T-helper 1 cell treated with Interleukin-12 subunit alpha and Interleukin-12 subunit beta and Interleukin-4 antibody, amounts not matched to agents 30 μg/mL and 1 μg/mL, for 36 hours (primary cell): ENCODE data around the gene ADCY5.

ENCODE experiments used
- H3K27ac Mint-ChIP-seq: one replicate; pipeline ENCODE4 v1.8.0; 2021; ENCODE audit warnings: mild to moderate bottlenecking, mixed read lengths
- H3K27me3 Mint-ChIP-seq: one replicate; pipeline ENCODE4 v1.8.0; 2021; ENCODE audit warnings: low read depth, mixed read lengths
- H3K36me3 Mint-ChIP-seq: one replicate; pipeline ENCODE4 v1.8.0; 2021; ENCODE audit warnings: low read depth, mixed read lengths
- H3K4me1 Mint-ChIP-seq: one replicate; pipeline ENCODE4 v1.8.0; 2021; ENCODE audit warnings: low read depth, mixed read lengths
- H3K4me3 Mint-ChIP-seq: one replicate; pipeline ENCODE4 v1.8.0; 2021; ENCODE audit warnings: mild to moderate bottlenecking, moderate library complexity, mixed read lengths
- H3K9me3 Mint-ChIP-seq: one replicate; pipeline ENCODE4 v1.8.0; 2021; ENCODE audit warnings: mixed read lengths

ADCY5 gene

DNA sequence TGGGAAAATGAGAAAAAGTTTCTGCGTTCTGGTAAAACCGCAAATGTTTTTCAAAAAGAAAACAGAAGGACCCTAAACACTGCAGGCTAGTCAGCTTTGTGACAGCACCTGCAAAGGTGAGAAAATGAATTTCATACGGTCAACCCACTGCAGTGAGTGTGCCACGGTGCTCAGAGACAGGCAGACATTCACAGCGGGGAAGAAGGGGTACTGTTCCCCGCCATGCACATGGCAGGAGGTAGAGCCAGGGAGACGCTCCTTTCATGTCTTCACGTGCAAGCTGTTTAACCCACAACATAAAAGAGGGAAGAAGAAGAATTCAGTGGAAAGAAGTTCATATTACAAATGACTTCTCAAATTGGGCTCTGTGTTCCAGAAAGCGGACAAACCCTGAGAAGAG lies 137.7 kb downstream of the ADCY5 start:
- Mint-ChIP-seq H3K4me3 (no peak overlapping the region), H3K4me1 (no peaks in the 10 kb centered on the region), H3K27me3 (peaks cover 7% of the 10 kb centered on the region), H3K9me3 (no peaks in the 10 kb centered on the region), H3K27ac (no peak overlapping the region), H3K36me3 (no peaks in the 10 kb centered on the region)

DNA sequence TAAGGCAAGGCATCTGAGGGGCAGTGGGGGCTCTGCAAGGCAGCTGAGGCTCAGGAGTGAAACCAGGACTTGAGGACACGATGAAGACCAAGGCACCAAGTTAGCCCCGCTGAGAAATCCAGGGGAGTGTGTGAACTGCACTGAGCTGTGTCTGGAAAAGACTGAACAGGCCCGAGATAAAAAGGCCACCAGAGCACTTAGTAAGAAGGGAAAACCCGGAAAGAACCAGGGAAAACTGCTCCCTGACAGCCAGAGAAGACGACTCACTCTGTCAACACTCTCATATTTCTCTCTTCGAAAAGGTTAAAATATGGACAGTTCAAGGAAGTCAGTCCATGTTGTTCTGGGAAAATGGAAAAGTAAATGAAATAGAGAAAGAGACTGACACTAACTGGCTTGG lies 138.1 kb downstream of the ADCY5 start:
- Mint-ChIP-seq H3K27ac (no peak overlapping the region), H3K27me3 (peaks cover 6% of the 10 kb centered on the region), H3K4me3 (no peak overlapping the region), H3K36me3 (no peaks in the 10 kb centered on the region), H3K9me3 (no peaks in the 10 kb centered on the region), H3K4me1 (no peaks in the 10 kb centered on the region)

DNA sequence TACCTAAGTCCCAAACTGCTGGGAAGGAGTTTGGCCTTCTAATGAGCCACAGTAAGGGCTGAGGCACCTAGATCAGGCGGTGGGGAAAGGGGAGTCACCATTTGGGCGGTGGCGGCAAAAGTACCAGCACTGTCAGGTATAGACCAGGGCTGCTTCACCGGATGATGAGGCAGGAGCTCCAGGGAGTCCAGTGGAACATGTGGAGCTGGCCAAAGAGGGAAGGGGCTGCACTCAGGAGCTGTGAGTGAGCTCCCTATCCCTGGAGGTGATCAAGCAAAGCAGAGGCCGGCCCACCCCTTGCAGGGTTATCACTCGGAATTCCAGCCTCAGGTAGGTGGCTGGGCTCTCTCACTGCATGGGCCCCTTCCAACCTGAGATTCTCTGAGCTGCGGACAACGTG lies 138.7 kb downstream of the ADCY5 start:
- no peak overlapping the region for H3K4me3 Mint-ChIP-seq
- H3K36me3 Mint-ChIP-seq = no peaks in the 10 kb centered on the region
- no peaks in the 10 kb centered on the region for H3K4me1 Mint-ChIP-seq
- peaks cover 3% of the 10 kb centered on the region for H3K27me3 Mint-ChIP-seq
- no peak overlapping the region for H3K27ac Mint-ChIP-seq
- no peaks in the 10 kb centered on the region for H3K9me3 Mint-ChIP-seq

DNA sequence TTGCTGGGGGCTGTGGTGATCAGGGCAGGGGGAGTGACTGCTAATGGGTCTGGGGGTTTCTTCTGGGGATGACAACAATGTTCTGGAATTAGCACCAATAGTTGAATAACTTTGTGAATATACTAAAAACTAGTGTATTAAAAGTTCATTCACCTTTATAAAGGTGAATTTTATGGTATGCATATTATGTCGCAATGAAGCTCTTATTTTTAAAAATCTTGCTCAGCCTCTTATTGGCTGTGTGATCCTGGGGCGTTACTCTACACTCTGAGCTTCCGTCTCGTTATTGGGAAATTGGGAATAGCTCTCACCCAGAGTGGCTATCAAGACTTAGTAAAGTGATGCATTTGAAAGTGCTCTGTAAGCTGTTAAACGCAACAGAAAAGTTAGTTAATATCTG lies 141.8 kb downstream of the ADCY5 start:
- H3K9me3 Mint-ChIP-seq = no peaks in the 10 kb centered on the region

DNA sequence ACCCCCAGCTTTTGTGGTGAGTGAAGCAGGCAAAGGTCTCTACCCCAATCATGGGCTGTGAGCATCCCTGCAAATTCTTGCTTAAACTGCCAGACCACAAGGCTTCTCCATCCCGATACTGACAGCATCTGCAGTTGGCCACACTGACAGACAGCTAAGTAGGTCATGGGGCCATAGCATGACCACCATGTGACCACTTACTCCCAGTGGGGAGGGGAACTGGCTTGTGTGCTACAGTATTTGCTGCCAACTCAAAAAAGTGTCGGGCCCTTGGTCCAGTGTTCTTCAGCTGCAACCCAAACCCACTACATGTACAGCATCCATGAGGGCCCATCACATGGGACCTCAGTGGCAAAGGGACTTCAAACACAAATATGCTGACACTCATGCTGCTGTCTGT lies 143.7 kb downstream of the ADCY5 start:
- H3K27me3 Mint-ChIP-seq = no peaks in the 10 kb centered on the region
- H3K9me3 Mint-ChIP-seq = no peaks in the 10 kb centered on the region
- H3K4me3 Mint-ChIP-seq = no peak overlapping the region
- no peaks in the 10 kb centered on the region for H3K36me3 Mint-ChIP-seq
- no peaks in the 10 kb centered on the region for H3K4me1 Mint-ChIP-seq
- no peak overlapping the region for H3K27ac Mint-ChIP-seq

More for the DNA sequence above, 141.8 kb downstream of the ADCY5 start:
- no peak overlapping the region for H3K4me3 Mint-ChIP-seq
- peaks cover 3% of the 10 kb centered on the region for H3K27me3 Mint-ChIP-seq
- H3K27ac Mint-ChIP-seq = no peak overlapping the region
- no peaks in the 10 kb centered on the region for H3K36me3 Mint-ChIP-seq
- H3K4me1 Mint-ChIP-seq = no peaks in the 10 kb centered on the region

DNA sequence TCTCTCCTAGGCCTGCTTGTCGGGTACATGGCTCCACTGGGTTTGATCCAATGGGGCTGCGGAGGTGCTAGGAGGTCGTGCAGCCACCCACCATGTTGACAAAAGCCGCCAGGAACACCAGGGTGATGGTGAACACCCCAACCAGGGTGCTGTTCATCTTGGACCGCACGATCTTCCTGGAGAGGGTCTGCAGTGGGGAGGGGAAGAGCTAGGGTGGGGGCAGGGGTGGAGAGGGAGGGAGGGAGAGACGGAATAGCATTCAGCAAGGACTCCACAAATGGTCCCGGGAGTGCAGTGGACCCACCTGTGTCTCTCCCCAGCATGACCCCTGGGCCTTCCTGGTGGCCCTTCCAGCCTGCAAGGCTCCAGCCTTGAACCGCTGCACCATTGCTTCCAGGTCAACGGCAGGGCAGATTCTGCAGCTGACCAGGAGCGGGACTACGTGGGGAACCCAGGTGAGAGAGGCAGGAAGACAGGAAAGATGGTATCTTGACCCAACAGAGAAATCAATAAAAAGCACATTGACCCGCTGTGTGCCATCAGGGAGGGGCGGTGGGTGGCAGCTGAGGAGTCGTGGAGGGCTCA lies 144.8 kb downstream of the ADCY5 start:
- no peaks in the 10 kb centered on the region for H3K36me3 Mint-ChIP-seq
- no peak overlapping the region for H3K4me3 Mint-ChIP-seq
- H3K9me3 Mint-ChIP-seq = no peaks in the 10 kb centered on the region
- H3K27ac Mint-ChIP-seq = no peak overlapping the region
- H3K4me1 Mint-ChIP-seq = no peaks in the 10 kb centered on the region
- no peaks in the 10 kb centered on the region for H3K27me3 Mint-ChIP-seq

DNA sequence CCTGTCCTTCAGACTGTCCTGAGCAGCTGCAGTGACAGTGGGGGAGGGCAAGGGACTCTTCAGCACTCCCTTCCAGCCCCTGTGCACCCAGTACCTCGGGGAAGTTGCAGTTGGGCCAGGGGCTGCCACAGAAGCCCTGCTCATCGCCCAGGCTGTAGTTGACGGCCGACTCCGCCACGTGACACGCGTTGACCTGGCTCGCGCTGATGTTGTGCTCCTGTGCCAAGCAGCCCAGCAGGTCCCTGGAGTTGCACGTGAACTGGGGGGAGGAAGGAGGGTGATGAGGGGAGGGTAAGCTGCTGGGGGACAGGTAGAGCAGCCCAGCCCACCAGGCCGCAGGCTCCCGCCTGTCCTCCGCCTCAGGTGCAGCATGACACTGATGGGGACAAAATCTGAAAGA lies 145.9 kb downstream of the ADCY5 start:
- Mint-ChIP-seq H3K4me1 (no peaks in the 10 kb centered on the region), H3K27me3 (no peaks in the 10 kb centered on the region)

DNA sequence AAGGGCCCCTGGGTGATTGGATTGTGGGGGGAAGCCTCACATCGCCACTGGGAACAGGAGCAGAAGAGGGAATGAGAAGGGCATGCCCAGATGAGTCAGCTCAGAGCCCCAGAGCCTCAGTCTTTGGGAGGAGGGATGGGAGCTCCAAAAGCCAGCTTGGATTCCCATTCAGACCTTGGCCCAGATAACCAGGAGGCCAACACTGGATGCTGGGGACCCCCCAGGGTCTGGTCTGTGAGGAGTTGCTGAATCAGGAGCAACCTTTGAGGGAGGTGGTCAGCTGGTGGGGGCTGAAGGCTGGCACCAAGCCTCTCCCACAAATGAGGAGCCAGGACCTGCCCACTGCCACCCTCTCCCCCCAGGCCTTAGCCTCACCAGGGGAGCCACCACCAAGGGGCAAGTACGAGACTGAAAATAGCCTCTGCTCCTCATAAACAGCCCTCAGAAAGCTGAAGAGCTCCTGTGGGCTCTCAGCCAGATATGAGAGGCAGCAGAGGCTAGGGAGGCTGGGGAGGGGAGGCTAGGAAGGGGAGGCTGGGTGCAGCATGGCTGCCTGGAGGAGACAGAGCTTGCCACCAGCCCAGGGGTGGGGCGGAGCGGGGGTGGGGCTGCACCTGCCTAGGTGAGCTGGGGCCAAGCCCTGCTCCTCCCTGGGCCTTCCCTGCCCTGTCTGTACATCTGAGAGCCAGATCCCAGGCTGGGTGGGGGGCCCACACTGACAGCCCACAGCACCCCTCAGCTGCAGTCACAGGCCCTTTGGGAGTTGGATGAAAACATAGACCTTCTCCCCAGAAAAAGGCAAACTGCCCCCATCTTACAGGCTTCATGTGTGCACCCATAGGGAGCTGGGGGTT lies 147.3 kb downstream of the ADCY5 start:
- H3K4me1 Mint-ChIP-seq = no peaks in the 10 kb centered on the region
- no peaks in the 10 kb centered on the region for H3K9me3 Mint-ChIP-seq
- H3K4me3 Mint-ChIP-seq = no peak overlapping the region

More for the DNA sequence above, 145.9 kb downstream of the ADCY5 start:
- H3K9me3 Mint-ChIP-seq = no peaks in the 10 kb centered on the region
- no peaks in the 10 kb centered on the region for H3K36me3 Mint-ChIP-seq
- H3K27ac Mint-ChIP-seq = no peak overlapping the region
- H3K4me3 Mint-ChIP-seq = no peak overlapping the region

DNA sequence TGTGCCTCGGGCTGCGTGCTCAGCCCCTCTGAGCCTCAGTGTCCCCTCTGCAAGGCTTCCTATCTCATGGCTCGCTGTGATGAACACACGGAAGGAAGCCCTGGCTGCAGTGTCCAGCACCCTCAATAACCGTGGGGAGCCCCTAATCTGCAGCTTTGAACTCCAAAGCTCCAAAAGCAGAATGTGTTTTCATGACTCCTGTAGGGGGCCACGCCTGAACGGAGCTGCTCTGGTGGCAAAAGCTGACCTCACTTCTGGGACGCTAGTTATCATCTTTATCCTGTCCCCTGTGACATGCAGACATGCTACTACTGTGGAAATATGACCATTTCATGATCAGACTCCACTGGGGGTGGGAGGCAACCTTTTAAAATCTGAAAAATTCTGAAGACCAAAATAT lies 148.3 kb downstream of the ADCY5 start:
- Mint-ChIP-seq H3K9me3 (no peaks in the 10 kb centered on the region), H3K4me1 (no peaks in the 10 kb centered on the region), H3K27ac (no peak overlapping the region), H3K4me3 (no peak overlapping the region), H3K36me3 (no peaks in the 10 kb centered on the region), H3K27me3 (no peaks in the 10 kb centered on the region)

More for the DNA sequence above, 147.3 kb downstream of the ADCY5 start:
- H3K36me3 Mint-ChIP-seq = no peaks in the 10 kb centered on the region
- no peaks in the 10 kb centered on the region for H3K27me3 Mint-ChIP-seq
- H3K27ac Mint-ChIP-seq = no peak overlapping the region

DNA sequence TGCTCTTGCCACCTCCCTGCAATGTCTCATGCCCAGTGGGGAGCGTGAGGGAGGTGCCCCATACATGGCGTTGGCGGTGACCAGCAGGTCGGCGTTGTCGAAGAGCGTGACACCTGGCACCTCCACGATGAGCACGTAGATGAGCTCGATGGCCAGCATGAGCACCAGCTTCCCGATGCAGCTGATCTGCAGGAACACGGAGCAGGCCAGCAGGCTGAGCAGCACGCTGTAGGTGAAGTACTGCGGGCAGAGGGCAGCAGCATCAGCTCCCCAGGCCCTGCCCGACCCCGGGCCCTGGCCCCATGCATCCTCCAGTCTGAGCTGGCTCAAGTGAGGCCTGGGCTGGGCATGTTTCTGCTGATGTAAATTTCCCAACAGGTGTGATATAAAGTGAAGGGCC lies 148.8 kb downstream of the ADCY5 start:
- Mint-ChIP-seq H3K4me1 (no peaks in the 10 kb centered on the region), H3K27me3 (no peaks in the 10 kb centered on the region), H3K36me3 (no peaks in the 10 kb centered on the region), H3K9me3 (no peaks in the 10 kb centered on the region), H3K27ac (no peak overlapping the region), H3K4me3 (no peak overlapping the region)

DNA sequence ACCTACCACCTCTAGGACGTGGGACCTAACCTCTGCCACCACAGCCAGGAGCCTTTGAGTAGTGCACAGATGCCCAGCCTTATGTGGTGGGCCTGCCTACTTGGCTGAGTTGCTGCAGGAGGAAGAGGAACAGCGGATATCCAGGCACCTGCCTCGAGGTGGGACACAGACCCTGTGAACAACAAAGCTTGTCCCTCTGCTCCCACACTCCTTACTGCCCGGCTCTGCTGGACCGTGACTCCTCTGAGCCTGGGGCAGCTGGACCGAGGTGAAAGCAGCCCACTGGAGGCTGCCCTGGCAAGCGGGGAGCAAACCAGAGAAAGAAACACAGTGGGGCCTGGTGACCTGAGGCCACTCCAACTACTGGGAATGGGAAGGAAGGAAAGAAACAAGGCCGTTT lies 149.3 kb downstream of the ADCY5 start:
- H3K4me3 Mint-ChIP-seq = no peak overlapping the region
- no peak overlapping the region for H3K27ac Mint-ChIP-seq
- H3K27me3 Mint-ChIP-seq = no peaks in the 10 kb centered on the region
- no peaks in the 10 kb centered on the region for H3K9me3 Mint-ChIP-seq
- H3K36me3 Mint-ChIP-seq = no peaks in the 10 kb centered on the region
- H3K4me1 Mint-ChIP-seq = no peaks in the 10 kb centered on the region

DNA sequence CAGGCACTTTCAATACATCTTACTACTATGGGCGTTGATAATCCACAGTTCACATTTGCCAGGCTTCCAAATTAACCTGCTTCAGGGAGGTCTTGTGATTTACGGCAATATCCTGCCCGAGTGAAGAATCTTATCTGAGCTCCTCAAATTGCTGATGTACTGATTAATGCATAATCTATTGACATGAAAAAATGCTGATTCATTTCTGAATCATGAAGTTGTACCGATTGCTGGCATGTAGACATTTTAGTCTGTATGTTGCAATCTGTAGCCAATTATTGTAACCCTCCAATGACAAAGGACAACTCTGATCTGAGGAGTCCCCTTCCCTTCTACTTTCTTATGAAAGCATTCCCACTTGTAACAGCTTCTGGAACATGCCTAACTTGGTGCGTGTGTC lies 150.0 kb downstream of the ADCY5 start:
- H3K4me1 Mint-ChIP-seq = no peaks in the 10 kb centered on the region
- no peaks in the 10 kb centered on the region for H3K9me3 Mint-ChIP-seq
- no peaks in the 10 kb centered on the region for H3K27me3 Mint-ChIP-seq
- no peaks in the 10 kb centered on the region for H3K36me3 Mint-ChIP-seq
- no peak overlapping the region for H3K27ac Mint-ChIP-seq
- H3K4me3 Mint-ChIP-seq = no peak overlapping the region

DNA sequence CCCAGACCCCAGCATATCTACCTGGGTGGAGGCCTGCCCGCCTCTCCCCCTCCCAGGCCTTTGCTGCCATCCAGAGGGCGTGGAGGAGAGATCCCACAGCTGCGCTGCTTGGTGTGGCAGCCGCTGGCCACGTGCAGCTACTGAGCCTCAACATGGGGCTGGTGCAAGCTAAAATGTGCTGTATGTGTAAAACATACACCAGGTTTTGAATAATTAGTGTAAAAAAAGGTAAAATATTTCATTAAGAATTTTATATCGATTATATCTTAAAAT lies 151.3 kb downstream of the ADCY5 start:
- H3K27ac Mint-ChIP-seq = no peak overlapping the region
- H3K36me3 Mint-ChIP-seq = no peaks in the 10 kb centered on the region
- H3K4me1 Mint-ChIP-seq = no peaks in the 10 kb centered on the region
- no peak overlapping the region for H3K4me3 Mint-ChIP-seq
- no peaks in the 10 kb centered on the region for H3K9me3 Mint-ChIP-seq
- H3K27me3 Mint-ChIP-seq = no peaks in the 10 kb centered on the region

DNA sequence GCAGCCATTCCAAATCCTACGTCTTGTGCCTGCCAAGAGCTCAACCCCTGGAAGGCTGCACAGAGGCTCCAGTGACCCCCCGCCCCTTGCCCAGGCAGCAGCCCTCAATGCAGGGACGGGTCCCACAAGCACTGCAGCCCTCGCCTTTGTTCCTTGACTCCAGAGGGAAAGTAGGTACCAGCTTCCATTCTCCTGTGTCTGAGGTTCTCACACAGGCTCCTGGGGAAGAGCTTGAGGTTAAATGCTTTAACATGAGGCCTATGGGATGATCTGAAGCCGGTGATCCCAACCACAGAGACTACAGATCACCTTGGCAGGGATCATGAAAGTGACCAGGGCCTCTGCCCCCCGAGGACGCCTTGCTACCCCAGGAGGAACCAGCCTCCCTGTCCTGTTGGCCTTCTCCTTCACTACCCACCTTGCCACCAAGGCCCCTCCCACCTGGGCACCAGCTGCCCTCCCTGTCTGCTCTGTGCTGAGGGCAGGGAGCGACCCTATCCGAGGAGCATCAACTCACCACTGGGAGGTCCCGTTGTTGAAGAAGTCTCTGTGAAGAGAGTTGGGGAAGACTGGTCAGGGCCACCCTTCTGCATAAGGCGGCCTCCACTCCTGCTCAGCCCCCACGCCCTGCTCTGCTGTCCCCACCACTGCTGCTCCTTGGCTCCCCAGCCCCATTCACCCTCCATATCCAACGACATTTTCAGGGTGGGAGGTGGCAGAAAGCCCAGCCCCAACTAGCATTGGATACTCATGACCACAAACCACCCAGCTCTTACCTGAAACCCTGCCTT lies 151.9 kb downstream of the ADCY5 start:
- H3K4me1 Mint-ChIP-seq = no peaks in the 10 kb centered on the region

DNA sequence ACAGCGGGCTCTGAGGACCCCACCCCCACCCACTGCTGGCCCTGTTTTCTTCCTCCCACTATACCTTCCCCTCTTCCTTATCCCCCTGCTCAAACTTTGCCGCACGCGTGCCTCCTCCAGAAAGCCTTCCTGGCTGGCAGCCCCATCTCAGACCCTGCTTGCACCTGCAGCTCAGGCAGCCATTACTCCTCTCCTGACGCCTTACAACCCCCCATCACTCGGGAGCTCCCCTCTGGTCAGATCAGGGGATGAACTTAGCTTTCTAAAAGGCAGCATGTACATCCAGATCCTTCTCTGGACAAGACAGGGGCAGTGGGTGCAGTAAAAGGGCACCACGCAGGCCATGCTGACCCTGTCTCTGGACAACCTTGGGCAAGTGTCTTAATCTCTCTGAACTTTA lies 152.6 kb downstream of the ADCY5 start:
- no peaks in the 10 kb centered on the region for H3K36me3 Mint-ChIP-seq
- no peaks in the 10 kb centered on the region for H3K27me3 Mint-ChIP-seq
- no peaks in the 10 kb centered on the region for H3K9me3 Mint-ChIP-seq
- no peaks in the 10 kb centered on the region for H3K4me1 Mint-ChIP-seq
- H3K27ac Mint-ChIP-seq = no peak overlapping the region
- no peak overlapping the region for H3K4me3 Mint-ChIP-seq

More for the DNA sequence above, 151.9 kb downstream of the ADCY5 start:
- H3K9me3 Mint-ChIP-seq = no peaks in the 10 kb centered on the region
- no peaks in the 10 kb centered on the region for H3K36me3 Mint-ChIP-seq
- no peaks in the 10 kb centered on the region for H3K27me3 Mint-ChIP-seq
- H3K27ac Mint-ChIP-seq = no peak overlapping the region
- H3K4me3 Mint-ChIP-seq = no peak overlapping the region
